ENCODE results near the gene ASB6. TPM values are rescaled to one million over a fixed set of nuclear protein-coding genes. Genes with fewer than 3 reads are reported as not detected.
A peak's percentile ranks its signal among the peaks of the same experiment; 100 is the strongest.

ASB6 gene
- total RNA-seq, 1 experiment from 2014 or later = 17.4 TPM

DNA sequence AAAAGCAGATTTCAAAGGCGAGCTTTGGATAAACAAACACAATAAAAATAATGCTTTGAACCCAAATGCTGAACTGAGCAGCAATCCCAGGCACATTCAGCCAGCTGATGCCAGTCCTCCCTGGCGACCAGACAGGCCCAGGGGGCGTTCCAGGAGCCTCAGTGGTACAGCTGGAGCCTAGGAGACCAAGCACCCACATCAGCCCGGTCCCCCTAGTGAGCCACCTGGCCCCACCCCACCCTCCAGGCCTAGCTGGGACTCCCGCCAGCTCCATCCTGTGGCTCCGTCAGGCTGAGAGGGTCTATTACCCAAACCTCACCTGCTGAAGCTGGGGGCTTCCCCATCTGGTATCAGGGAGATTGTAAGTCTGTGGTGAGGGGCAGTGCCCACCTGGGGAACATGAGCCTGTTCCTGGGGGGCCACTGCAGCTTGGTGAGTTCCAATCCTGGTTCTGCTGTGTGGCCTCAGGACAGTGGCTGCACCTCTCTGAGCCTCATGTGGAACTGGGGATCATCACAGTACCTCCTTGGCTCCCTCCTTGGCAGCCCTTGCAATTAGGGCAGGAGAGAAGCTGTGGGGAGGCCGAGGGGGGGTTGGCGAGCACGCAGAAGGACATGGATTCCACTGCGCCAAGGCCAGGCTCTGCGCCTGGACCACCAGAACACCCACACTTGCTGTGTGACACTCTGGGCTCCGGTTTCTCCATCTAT is 37.7 kb downstream of the ASB6 start:
- ChIA-PET POLR2A (interaction anchor here (0.6 kb wide), 1 partner anchor 18 kb away, joined by 3 read pairs; no protein-coding TSS in a partner anchor), CTCF (no interaction called here)

DNA sequence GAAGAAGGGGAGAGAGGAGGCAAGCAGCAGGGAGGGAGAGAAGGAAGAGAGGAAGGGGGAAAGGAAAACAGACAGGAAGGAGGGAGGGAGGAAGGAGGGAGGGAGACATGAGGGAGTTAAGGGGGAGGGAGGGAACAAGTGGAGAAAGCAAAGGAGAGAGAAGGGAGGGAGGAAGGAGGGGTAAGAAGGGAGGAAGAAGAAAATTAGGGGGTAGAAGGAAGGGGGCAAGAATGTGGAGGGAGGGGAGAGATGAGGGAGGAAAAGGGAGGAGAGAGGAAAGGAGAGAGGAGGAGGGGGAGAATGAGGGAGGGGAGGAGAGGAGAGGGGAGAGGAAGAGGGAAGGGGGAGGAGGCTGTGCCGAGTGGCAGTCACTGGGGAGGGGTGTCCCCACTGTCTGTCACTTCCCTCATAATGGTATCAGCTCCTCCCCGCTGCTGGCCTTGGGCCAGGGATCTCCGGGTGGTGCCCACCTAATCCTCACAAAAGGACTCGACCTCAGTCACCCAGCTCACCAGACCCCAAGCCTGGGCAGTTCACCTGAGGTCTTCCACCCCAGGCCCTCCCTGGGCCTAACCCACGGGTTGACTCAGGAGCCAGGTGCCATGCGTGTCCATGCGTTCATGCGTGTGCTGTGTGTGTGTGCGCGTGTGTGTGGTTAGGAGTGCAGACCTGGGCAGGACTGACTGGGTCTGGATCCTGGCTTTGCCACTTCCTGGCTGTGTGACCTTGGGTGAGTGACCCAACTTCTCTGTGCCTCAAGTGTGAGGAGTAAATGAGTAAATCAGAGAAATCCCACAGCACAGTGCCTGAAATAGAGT is 39.1 kb downstream of the ASB6 start:
- Mint-ChIP-seq H3K27me3 (ENCODE audit: insufficient read depth, unreplicated experiment) (no peaks in the 10 kb centered on the region), H3K4me3 (ENCODE audit: unreplicated experiment) (no peak overlapping the region), H3K9me3 (ENCODE audit: unreplicated experiment) (no peaks in the 10 kb centered on the region), H3K4me1 (ENCODE audit: low read depth, unreplicated experiment) (peaks cover 18% of the 10 kb centered on the region), H3K36me3 (ENCODE audit: insufficient read depth, unreplicated experiment) (peaks cover 10% of the 10 kb centered on the region), H3K27ac (ENCODE audit: unreplicated experiment) (no peak overlapping the region)
- TF ChIP-seq, protein P1, sequence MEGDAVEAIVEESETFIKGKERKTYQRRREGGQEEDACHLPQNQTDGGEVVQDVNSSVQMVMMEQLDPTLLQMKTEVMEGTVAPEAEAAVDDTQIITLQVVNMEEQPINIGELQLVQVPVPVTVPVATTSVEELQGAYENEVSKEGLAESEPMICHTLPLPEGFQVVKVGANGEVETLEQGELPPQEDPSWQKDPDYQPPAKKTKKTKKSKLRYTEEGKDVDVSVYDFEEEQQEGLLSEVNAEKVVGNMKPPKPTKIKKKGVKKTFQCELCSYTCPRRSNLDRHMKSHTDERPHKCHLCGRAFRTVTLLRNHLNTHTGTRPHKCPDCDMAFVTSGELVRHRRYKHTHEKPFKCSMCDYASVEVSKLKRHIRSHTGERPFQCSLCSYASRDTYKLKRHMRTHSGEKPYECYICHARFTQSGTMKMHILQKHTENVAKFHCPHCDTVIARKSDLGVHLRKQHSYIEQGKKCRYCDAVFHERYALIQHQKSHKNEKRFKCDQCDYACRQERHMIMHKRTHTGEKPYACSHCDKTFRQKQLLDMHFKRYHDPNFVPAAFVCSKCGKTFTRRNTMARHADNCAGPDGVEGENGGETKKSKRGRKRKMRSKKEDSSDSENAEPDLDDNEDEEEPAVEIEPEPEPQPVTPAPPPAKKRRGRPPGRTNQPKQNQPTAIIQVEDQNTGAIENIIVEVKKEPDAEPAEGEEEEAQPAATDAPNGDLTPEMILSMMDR (IDR thresholded peaks at IDR 0.05; ENCODE audit: insufficient read depth in 1 of 2, low read depth in 1 of 2, low read length in 1 of 2, severe bottlenecking in 1 of 2, unreplicated experiment in 1 of 2) = no peak
- Histone ChIP-seq H3K9me3 (no peaks in the 10 kb centered on the region), H3K27me3 (replicated peaks; ENCODE audit: control insufficient read depth, insufficient read depth, low read length) (no peaks in the 10 kb centered on the region), H3K4me3 (ENCODE audit: low read depth, low read length) (no peak overlapping the region), H3K4me1 (peaks cover 26% of the 10 kb centered on the region), H3K36me3 (ENCODE audit: control insufficient read depth, insufficient read depth, low read length) (no peaks in the 10 kb centered on the region)
- intact Hi-C loops (cut with micrococcal nuclease; ENCODE audit: unreplicated experiment) = no loop called here
- POLR2A ChIA-PET = no interaction called here
- DNase-seq = no peak
- CTCF ChIA-PET = no interaction called here
- no TSS peak for BruUV-seq (replicated peaks)

More for the DNA sequence above, 37.7 kb downstream of the ASB6 start:
- Mint-ChIP-seq H3K4me1 (ENCODE audit: low read depth, unreplicated experiment) (peaks cover 9% of the 10 kb centered on the region), H3K27ac (ENCODE audit: unreplicated experiment) (no peak overlapping the region), H3K9me3 (ENCODE audit: unreplicated experiment) (no peaks in the 10 kb centered on the region), H3K36me3 (ENCODE audit: insufficient read depth, unreplicated experiment) (peaks cover 5% of the 10 kb centered on the region), H3K4me3 (ENCODE audit: unreplicated experiment) (no peak overlapping the region), H3K27me3 (ENCODE audit: insufficient read depth, unreplicated experiment) (no peaks in the 10 kb centered on the region)
- no peak overlapping the region for H3K4me3 ChIP-seq (ENCODE audit: low read depth, low read length)
- H3K9me3 ChIP-seq = no peaks in the 10 kb centered on the region
- H3K27me3 ChIP-seq (replicated peaks; ENCODE audit: control insufficient read depth, insufficient read depth, low read length) = no peaks in the 10 kb centered on the region
- TF ChIP-seq, protein P1 (IDR thresholded peaks at IDR 0.05; ENCODE audit: insufficient read depth in 1 of 2, low read depth in 1 of 2, low read length in 1 of 2, severe bottlenecking in 1 of 2, unreplicated experiment in 1 of 2) = no peak
- DNase-seq = no peak
- H3K4me1 ChIP-seq = peaks cover 18% of the 10 kb centered on the region
- intact Hi-C loops (cut with micrococcal nuclease; ENCODE audit: unreplicated experiment) = no loop called here
- H3K36me3 ChIP-seq (ENCODE audit: control insufficient read depth, insufficient read depth, low read length) = no peaks in the 10 kb centered on the region
- BruUV-seq (replicated peaks) = no TSS peak

DNA sequence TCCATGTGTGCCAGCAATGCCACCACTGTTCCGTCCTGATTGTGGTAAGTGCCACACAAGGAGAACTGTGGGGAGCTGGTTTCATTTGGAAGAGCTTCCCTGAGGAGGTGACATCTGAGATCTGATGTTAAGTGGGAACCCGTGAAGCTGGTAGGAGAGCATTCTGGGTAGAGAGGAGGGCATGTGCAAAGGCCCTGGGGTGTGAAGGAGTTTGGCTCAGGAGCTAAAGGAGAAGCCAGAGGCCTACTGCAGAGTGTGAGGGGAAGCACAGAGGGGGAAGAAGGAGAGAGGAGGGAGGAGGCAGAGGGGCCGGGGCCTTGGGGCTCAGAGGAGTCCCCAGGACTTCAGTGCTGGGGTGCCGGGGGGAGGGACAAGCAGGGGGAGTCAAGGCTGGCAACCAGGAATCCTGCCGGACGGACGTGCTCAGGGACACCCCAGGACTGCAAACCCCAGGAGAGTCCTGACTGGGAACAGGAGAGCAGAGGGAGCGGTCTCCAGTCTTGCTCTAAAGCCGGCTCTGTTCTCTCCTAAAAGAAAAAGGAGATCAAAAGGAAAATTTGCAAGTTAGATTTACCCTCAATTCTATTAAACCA is 40.8 kb downstream of the ASB6 start:
- Histone ChIP-seq H3K27me3 (replicated peaks; ENCODE audit: control insufficient read depth, insufficient read depth, low read length) (no peaks in the 10 kb centered on the region), H3K9me3 (no peaks in the 10 kb centered on the region), H3K4me3 (ENCODE audit: low read depth, low read length) (no peak overlapping the region), H3K4me1 (peaks cover 22% of the 10 kb centered on the region), H3K36me3 (ENCODE audit: control insufficient read depth, insufficient read depth, low read length) (no peaks in the 10 kb centered on the region)
- no TSS peak for BruUV-seq (replicated peaks)
- H3K4me3 Mint-ChIP-seq (ENCODE audit: unreplicated experiment) = no peak overlapping the region
- H3K36me3 Mint-ChIP-seq (ENCODE audit: insufficient read depth, unreplicated experiment) = peaks cover 5% of the 10 kb centered on the region
- TF ChIP-seq, protein P1 (IDR thresholded peaks at IDR 0.05; ENCODE audit: insufficient read depth in 1 of 2, low read depth in 1 of 2, low read length in 1 of 2, severe bottlenecking in 1 of 2, unreplicated experiment in 1 of 2) = no peak
- no peaks in the 10 kb centered on the region for H3K27me3 Mint-ChIP-seq (ENCODE audit: insufficient read depth, unreplicated experiment)
- H3K4me1 Mint-ChIP-seq (ENCODE audit: low read depth, unreplicated experiment) = peaks cover 9% of the 10 kb centered on the region
- peak overlapping the region; percentile 44 for H3K27ac Mint-ChIP-seq (ENCODE audit: unreplicated experiment)
- H3K9me3 Mint-ChIP-seq (ENCODE audit: unreplicated experiment) = no peaks in the 10 kb centered on the region
- intact Hi-C loops (cut with micrococcal nuclease; ENCODE audit: unreplicated experiment) = no loop called here
- ChIA-PET POLR2A (no interaction called here), CTCF (interaction anchor here (2.1 kb wide), 1 partner anchor 105 kb away, joined by 6 read pairs; no protein-coding TSS in a partner anchor)
- no peak for DNase-seq

Measured in Caco-2 (cell line).